Transverse colon (tissue), 4 donors: ENCODE data around the gene PDE4D.

Experiments used
- CTCF ChIP-seq, 5 experiments: fragments of 200-600 bp in 3 of 5; fragments of 450-650 bp in 2 of 5; sonication (generic) in 3 of 5; IDR thresholded peaks; 1 replicate in 2 of 5; 2 replicates in 3 of 5; pipeline ENCODE4 v1.5.1; 2016 to 2017; ENCODE audit warnings: antibody characterized with exemption in 5 of 5, inconsistent platforms in 3 of 5, mild to moderate bottlenecking in 2 of 5, moderate library complexity in 1 of 5
- EP300 ChIP-seq: sonication (generic); formaldehyde crosslinking; IDR thresholded peaks from one replicate; pipeline ENCODE4 v1.6.1; 2017; ENCODE audit warnings: antibody characterized with exemption, low read depth
- POLR2A ChIP-seq: fragments of 450-650 bp; IDR thresholded peaks from one replicate; pipeline ENCODE4 v1.6.1; 2016; ENCODE audit warnings: antibody characterized with exemption, mild to moderate bottlenecking, moderate library complexity
- POLR2AphosphoS5 ChIP-seq, 3 donors: sonication (generic); formaldehyde crosslinking; IDR thresholded peaks; one replicate each; pipeline ENCODE4 v1.6.1; 2016; ENCODE audit warnings: antibody characterized with exemption in 3 of 3

- no peak for TF ChIP-seq EP300
- TF ChIP-seq POLR2AphosphoS5 (IDR thresholded peaks at IDR 0.05): no peak
- TF ChIP-seq CTCF (IDR thresholded peaks at IDR 0.05): no peak
- no peak for TF ChIP-seq POLR2A
Observed at GRCh38 chr5:59133764-59134261, 759.7 kb downstream of the PDE4D start.
